Fibroblast of peridontal ligament (primary cell): ENCODE results near the gene CFAP299.

ENCODE experiments used
- DNase-seq: peaks from one replicate; pipeline ENCODE4 v3.0.0-alpha.2; 2010; ENCODE audit errors: extremely low read depth

Gene CFAP299

DNA sequence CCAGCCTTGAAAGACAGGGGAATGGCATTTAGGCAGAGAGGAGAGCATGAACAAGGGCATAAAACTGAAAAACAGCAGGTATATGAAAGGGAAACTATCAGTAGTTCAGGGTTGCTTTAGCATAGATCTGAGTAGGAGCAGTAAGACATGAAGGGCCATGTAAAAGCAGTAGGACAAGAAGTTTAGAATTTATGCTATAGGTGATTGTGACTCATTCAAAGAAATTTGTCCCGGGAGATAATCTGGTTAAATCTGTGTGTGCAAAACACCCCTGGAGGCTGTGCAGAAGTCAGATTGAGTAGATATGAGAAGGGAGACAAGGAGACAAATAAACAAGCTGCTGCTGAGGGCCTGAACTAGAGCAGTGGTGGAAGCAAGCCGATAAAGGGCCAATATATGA is 585.9 kb downstream of the CFAP299 start:
- no peak for DNase-seq

DNA sequence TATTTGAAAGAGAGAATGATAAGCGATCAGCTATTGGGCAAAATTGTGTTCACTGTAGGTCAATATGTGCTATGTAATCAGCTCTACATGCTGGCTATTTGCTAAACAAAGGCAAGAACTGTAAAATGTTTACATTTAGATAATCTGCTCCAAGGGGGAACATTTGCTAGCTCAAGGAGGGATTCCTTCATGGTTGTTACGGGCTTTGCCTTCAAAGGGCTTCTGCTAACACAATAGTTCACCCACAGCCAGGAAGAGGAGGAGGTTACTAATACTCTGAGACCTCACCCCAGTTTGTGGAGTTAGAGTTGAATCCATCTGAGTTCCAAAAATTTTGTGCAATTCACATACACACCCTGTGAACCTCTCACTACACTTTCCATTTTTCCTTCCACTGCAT is 587.4 kb downstream of the CFAP299 start:
- no peak for DNase-seq

DNA sequence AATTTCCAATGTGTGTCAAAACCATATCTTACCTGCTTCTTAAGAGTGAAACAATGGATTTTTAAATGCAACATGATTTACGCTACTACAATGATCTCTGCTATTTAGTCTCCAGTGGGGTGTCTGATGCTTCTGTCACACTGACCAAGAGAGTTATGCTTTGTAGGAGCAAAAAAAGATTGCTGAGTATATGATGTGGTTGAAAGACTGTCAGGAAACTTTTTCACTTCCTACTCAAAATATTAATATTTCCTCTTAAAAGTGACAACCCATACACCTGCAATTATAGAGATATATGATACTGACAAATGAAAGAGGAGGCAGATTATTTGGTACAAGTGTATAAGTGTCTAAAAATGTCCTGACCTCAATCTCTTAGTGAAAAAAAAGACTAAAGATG is 589.8 kb downstream of the CFAP299 start:
- DNase-seq = no peak

DNA sequence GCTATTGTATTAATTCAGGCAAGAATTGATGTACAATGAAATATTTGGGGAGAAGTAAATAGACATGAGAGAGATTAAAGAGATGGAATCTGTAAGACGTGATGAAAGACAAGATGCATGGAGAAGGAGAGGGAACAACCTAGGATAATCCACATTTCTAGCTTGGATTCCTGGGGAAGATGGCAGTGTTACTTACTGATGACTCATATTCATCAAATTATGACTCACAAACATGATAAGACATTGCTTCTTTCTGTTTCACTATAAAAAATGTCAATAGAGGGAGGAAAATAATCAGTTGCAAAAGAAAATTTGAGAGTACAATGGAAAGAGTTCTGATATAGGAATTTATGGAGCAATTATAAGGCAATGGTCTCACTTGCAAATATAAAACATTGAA is 590.9 kb downstream of the CFAP299 start:
- DNase-seq = peak; percentile 38

DNA sequence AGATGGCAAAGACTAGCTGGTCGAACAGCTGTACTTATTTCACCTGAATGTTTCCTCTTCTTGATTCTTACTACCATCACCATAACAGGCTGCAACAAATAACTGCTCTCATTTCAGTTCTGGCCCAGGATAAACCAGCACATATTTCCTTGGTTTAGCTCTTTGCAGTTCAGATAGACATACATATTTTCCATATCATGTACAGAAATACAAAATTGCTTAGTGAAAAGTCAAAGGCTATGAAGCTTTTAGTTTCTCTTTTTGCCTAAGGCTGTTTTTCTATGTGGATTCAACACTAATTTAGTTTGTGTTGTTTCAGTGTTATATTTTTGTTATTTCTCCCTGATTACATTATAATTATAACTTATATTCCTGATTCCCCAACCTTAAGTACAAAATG is 591.4 kb downstream of the CFAP299 start:
- DNase-seq = peak; percentile 8

DNA sequence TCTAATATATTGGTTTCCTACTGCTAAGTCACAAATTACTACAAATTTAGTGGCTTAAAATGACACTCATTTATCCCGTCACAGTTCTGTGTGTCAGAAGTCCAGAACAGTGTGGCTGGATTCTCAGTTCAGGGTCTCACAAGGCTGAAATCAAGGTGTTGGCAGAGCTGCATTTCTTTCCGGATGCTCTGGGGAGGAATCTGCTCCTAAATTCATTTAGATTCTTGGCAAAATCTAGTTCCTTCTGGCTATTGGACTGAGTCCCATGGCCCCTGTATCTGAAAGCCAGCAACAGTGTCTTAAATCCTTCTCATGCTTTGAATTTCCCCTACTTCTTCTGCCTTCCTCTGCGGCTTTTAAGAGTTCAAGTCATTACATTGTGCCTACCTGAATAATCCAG is 591.9 kb downstream of the CFAP299 start:
- no peak for DNase-seq

DNA sequence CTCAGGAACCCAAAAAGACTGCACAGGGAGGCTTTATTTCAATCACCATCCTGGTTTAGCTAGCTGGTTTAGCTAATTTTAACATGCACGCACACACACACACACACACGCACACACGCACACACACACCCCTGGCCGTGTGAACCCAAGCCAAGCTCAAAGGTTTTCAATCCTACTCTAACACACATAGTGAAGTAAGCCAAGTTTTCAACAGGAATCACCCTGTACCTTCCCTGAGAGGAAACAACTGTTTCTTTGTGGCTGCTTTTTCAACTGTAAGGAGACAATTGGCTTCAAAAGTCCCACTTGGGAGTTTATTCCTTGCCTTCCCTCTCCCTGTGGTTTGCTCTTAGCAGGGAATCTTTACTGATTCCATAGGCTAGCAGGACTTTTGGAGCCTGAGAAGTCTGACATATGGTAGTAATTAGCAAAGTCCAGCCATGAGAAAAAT is 596.1 kb downstream of the CFAP299 start:
- DNase-seq = peak; percentile 88

DNA sequence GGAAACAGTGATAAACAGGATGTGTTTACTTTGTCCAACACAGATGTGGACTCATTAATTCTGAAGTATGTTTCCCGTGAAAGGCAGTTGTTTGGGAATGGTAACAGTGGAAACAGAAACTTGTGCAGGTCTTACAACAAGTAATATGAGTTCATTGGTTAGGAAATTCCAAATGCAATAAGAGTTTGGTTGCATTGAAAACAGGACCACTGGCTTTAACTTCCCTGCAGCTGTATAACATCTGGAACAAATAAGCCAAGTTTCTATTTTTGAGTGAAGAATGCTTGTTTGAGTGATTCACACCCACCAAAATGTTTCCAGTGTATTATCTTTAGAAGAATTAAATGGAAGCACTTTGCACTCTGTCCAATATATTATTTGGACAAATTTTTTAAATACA is 612.6 kb downstream of the CFAP299 start:
- DNase-seq = peak; percentile 89

DNA sequence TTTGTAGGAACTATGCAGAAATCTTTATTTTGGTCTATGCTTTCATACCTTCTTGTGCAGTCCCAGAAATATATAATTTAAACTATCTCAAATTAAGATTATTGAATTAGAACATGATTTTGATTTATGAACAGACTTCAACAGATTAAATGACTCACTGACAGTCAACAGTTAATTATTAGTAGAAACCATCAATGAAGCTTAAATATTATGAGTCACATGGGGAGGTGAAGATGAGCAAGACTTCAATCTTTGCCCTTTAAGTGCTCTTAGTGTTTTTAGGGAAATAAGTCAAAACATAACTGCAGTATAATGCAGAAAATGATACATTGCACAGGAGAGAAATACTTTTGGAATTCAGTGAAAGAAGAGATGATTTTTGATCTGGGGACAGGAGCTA is 613.5 kb downstream of the CFAP299 start:
- no peak for DNase-seq

DNA sequence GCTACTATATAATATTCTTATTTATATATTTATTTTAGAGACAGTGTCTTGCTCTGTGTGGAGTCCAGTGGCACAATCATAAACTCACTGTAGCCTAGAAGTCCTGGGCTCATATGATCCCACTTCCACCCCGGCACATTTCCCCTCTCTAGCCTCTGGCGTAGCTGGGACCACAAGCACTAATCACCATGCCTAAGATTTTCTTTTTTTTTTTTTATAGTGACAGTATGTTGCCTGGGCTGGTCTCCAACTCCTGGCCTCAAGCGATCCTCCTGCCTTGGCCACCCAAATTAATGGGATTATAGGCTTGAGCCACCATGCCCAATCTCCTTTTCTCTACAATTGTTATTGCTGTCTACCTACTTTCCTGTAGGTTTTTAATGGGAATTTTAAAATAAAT is 620.9 kb downstream of the CFAP299 start:
- DNase-seq = no peak

DNA sequence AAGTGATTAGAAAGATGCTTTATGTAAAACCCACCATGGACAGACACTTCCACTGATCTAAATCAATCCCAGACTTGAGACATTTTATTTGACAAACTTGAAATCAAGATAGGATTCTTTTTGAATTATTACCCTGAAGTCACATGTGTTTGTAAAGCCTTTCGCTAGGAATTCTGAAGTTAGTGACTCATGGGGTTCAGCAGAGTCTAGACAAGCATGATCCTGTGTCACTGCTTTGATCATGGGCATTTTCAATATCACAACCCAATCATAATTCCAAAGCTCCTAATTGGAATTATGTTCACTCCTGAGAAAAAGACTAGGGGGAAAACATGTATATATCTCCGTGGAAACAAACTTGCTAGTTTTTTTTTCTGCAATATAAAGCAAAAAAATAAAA is 627.5 kb downstream of the CFAP299 start:
- DNase-seq = peak; percentile 43

DNA sequence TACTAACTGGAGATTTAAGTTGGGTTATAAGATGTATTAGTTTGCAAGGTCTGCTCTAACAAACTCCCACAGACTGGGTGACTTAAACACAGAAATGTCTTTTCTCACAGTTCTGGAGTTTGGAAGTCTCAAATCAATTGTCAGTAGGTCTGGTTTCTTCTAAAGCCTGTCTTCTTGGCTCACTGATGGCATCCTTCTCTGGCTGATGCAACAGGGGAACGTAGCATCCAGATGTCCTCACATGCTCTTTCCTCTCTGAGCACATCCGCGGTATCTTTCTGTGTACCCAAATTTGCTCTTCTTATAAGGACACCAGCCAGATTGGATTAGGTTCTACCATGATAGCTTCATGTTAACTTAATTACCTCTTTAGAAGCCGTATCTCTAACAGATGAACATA is 631.8 kb downstream of the CFAP299 start:
- peak; percentile 8 for DNase-seq

DNA sequence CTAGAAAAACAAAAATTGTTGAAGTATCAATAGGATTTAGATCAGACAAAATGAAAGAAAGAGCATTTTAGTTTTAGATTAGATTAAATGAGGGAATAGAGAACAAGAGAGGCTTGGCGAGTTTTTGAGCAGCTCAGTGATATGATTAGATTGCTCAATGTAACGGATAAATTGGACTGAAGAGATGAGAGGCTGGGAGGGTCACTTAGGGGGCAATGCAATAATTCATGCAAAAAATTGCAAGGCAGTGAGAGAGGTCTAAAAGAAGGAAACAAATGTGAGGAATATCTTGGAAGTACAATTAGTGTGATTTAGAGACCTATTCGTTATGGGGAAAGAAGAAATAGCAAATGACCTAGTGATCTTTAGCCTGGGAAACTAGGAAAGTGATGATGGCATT is 644.7 kb downstream of the CFAP299 start:
- no peak for DNase-seq

DNA sequence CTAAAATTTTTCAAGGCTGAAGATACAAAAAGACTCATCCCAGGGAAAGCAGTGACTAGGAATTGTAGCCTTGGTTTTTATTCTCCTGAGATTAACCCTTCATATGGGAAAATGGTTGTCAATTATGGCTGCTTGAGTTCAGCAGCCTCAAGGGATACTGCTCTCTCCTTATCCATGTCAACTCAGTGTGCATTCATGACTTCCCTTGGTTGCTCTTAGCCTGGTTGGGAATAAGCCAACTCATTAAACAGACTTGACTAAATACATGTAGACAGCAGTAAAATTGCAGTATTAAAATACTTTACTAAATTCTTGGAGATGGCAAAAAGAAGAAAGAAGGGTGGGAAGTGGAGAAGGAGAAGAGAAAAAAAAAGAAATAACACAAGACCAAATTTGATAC is 650.5 kb downstream of the CFAP299 start:
- DNase-seq = no peak

DNA sequence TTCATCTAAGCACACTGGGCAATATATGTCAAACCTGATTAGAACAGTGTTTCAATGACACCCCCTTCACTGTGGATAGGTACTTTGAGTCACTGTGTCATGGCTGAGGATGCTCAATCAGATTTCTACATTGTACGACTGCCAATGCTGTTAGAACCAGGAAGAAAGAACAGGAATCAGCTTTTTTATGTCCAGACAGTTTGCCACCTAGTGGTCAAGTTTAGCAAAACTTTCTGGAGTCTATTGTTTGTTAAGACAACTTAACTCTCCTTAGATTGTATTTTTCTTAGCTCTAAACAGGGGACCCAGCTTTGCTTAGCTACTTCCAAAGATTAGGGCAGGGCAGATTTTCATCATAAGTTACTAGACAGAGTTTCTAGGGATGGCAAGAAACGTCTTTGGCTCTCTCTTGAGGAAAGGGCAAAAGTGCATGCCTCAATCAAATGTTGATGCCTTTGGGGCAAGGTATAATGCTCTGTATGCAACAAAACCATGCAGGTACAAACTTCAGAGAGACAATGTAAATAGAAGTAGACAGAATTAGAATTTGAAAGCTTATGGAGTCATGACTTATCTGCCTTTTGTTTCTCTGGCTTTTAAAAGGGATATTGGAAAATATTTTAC is 654.5 kb downstream of the CFAP299 start:
- peak; percentile 89 for DNase-seq

DNA sequence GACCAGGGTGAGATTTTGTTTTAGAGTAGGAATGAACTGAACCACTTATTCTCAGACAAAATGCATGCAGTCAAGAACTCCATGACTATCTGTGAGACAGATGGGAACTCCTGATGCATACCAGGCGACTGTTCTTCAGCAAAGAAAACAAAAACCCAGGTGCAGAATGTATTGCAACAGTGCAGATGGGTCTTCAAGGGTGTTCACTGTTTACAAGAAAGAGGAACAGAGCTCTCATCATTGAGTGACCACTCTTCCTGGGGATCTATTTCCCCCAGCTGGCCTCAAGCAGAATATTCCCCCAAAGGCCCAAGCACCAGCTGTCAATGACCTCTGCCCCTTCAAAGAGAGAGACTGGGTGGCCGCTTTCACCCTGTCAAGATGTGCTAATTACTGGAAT is 655.3 kb downstream of the CFAP299 start:
- no peak for DNase-seq

DNA sequence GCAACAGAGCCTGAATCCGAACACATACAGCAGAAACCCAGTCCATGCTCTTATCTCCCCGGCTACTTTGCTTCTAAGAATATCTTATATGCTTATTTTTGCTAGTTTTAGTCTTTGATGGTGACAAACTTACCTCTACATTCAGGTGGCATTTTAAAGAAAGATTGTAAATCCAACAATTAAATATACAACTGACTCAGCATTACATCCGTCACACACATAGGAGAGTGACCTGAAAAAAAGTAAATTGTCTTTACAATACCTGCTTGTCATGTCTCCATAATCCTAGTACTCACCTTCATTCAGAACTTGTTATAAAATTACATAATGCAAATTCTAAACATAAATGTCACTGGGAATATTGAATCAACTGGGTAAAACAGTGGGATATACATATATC is 664.4 kb downstream of the CFAP299 start:
- DNase-seq = no peak

DNA sequence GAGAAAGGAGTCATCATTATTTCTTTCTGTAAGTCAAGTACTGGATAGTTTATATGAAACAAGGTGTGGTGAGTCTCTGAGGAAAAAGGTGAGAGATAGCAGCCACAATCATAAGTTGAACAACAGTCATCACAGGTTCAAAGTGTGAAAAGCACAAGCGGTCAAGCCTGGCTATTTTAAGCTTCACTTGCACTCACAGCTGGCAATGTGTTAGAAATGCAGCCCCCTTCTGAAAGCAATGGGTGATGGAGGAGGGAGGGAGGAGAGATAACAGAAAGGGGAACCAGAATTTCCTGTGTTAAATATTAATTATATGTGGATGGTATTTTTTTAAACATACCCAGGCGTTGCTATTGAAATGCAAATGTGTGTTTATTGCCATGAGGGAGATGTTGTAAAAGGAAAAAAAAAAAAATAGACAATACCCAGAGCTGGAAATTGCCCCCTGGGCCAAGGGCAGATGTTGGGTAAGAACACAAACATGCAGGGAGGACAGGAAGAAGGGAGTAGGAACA is 668.1 kb downstream of the CFAP299 start:
- no peak for DNase-seq

DNA sequence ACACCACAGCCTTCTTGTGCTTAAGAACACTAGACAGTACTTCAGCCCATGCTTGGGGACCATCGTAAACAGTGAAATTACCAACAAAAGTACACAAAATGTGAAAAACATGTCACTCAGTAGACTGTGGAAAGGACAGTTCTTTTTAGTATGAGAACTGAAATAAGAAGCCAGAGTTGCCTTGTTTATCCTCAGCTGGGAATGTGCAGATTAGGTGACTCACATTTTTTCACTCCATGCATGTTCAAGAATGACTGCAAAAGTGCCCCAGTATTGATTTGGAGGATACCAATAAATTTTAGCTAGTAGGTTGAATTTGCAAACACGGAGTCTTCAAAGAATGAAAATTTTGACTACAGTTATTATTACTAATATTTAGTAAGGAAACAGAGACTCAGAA is 671.9 kb downstream of the CFAP299 start:
- no peak for DNase-seq
